Tibial nerve (tissue), 4 donors: ENCODE results near the gene AGAP3.

Experiments
- CTCF ChIP-seq, 5 experiments: fragments of 200-600 bp in 3 of 5; fragments of 450-650 bp in 2 of 5; sonication (generic) in 3 of 5; IDR thresholded peaks; one replicate each; pipeline ENCODE4 v1.5.1; 2016 to 2019; ENCODE audit warnings: antibody characterized with exemption in 5 of 5, mild to moderate bottlenecking in 3 of 5, moderate library complexity in 2 of 5
- EP300 ChIP-seq, 2 donors: sonication (generic); formaldehyde crosslinking; IDR thresholded peaks; one replicate each; pipeline ENCODE4 v1.6.1; 2017; ENCODE audit warnings: antibody characterized with exemption in 2 of 2, mild to moderate bottlenecking in 1 of 2
- POLR2A ChIP-seq, 2 donors: fragments of 450-650 bp; IDR thresholded peaks; one replicate each; pipeline ENCODE4 v1.6.1; 2017; ENCODE audit warnings: antibody characterized with exemption in 2 of 2, mild to moderate bottlenecking in 2 of 2, moderate library complexity in 2 of 2

GRCh38 chr7:151091431-151091830 is 5.2 kb downstream of the AGAP3 start:
- TF ChIP-seq CTCF (IDR thresholded peaks at IDR 0.05): peak in 2 of 5 experiments; percentile 10 to 19
- TF ChIP-seq POLR2A (IDR thresholded peaks at IDR 0.05): no peak
- no peak for TF ChIP-seq EP300 (IDR thresholded peaks at IDR 0.05)
